NB4 (cell line): ENCODE results near the gene STX2.
"Not testable (repeated sequence)": the region's sequence is repeated elsewhere in the genome, so short reads cannot be mapped to it uniquely, and the experiment has no call there.

Source experiments
- DNase-seq: peaks from one replicate; pipeline ENCODE4 v3.0.0; 2010; ENCODE audit warnings: low read depth
- H3K4me3 ChIP-seq: one replicate; pipeline ENCODE4 v1.5.1; 2011; ENCODE audit warnings: mild to moderate bottlenecking, low read depth, low read length, moderate library complexity
- MYC ChIP-seq: IDR thresholded peaks from 2 replicates; pipeline ENCODE4 v1.6.1; 2011; ENCODE audit warnings: low read depth, low read length
- POLR2A ChIP-seq: IDR thresholded peaks from 2 replicates; pipeline ENCODE4 v1.6.1; 2011; ENCODE audit warnings: mild to moderate bottlenecking; ENCODE audit not compliant: insufficient read length; ENCODE audit errors: extremely low read depth
- TF ChIP-seq, protein P1 (sequence below): IDR thresholded peaks from 2 replicates; pipeline ENCODE4 v1.6.1; 2011; ENCODE audit warnings: low read depth, low read length
- TF ChIP-seq, protein P2 (sequence below): IDR thresholded peaks from one replicate; pipeline ENCODE4 v1.5.1; 2012; ENCODE audit warnings: low read depth, low read length

Gene STX2

DNA sequence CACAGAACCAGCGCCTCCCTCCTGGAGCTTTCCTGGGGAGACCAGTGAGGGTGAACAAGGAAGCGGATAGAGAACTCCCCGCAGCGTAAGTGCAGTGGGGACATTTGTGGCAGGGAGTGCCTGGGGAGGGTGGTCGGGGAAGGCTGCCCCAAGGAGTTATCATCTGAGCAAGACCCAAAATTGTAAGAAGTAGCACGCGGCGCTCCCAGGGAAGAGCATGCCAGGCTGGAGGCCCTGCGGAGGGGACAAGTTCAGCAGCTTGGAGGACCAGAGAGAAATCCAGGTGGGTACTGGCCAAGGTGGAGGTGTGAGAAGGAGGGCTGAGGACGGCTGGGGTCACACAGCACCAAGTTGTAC lies 76.8 kb downstream of the STX2 start:
- H3K4me3 ChIP-seq = no peak overlapping the region
- TF ChIP-seq, protein P1, sequence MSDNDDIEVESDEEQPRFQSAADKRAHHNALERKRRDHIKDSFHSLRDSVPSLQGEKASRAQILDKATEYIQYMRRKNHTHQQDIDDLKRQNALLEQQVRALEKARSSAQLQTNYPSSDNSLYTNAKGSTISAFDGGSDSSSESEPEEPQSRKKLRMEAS = no peak
- TF ChIP-seq POLR2A (no peak), MYC (no peak)
- TF ChIP-seq, protein P2, sequence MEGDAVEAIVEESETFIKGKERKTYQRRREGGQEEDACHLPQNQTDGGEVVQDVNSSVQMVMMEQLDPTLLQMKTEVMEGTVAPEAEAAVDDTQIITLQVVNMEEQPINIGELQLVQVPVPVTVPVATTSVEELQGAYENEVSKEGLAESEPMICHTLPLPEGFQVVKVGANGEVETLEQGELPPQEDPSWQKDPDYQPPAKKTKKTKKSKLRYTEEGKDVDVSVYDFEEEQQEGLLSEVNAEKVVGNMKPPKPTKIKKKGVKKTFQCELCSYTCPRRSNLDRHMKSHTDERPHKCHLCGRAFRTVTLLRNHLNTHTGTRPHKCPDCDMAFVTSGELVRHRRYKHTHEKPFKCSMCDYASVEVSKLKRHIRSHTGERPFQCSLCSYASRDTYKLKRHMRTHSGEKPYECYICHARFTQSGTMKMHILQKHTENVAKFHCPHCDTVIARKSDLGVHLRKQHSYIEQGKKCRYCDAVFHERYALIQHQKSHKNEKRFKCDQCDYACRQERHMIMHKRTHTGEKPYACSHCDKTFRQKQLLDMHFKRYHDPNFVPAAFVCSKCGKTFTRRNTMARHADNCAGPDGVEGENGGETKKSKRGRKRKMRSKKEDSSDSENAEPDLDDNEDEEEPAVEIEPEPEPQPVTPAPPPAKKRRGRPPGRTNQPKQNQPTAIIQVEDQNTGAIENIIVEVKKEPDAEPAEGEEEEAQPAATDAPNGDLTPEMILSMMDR = no peak
- DNase-seq = no peak

DNA sequence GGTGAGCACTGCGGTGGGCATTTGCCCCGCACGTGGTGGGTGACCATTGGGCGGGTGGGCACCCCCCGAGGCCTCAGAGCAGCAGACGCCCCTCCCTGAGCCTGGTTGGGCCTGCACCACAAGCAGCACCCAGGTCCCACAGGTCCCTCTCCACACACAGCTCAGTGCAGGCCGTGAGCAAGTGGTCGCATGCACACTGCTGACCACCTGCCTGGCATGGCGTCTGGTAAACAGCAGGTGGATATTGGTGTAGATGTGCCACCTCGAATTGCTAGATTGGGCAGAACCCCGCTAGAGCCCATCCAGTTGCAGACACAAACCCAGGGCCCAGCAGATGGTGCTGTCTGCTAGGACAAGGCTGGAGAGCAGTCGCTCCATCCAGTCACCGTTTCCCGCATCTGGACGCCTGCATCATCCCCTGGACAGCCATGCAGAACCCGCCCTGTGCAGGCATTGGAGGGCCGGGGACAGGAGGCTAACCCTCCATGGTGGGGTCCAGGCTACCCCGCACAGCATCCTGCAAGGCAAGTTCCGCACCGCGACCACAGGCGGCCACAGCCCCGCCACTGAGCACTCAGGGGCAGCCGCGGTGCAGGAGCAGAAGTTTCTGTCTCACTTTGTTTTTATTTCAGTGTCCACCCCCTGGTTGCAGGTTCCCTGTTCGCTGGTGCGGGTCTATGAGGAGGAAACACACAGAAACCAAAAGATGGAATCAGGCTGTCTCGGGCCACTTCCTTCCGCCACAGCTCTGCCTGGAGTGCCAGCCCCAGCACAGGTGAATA lies 77.3 kb downstream of the STX2 start:
- TF ChIP-seq, protein P1 = peak; percentile 13; the same call in 1 of the 2 replicates
- TF ChIP-seq, protein P2 = peak; percentile 61
- TF ChIP-seq POLR2A (no peak), MYC (no peak)
- H3K4me3 ChIP-seq = no peak overlapping the region
- DNase-seq = peak; percentile 75

DNA sequence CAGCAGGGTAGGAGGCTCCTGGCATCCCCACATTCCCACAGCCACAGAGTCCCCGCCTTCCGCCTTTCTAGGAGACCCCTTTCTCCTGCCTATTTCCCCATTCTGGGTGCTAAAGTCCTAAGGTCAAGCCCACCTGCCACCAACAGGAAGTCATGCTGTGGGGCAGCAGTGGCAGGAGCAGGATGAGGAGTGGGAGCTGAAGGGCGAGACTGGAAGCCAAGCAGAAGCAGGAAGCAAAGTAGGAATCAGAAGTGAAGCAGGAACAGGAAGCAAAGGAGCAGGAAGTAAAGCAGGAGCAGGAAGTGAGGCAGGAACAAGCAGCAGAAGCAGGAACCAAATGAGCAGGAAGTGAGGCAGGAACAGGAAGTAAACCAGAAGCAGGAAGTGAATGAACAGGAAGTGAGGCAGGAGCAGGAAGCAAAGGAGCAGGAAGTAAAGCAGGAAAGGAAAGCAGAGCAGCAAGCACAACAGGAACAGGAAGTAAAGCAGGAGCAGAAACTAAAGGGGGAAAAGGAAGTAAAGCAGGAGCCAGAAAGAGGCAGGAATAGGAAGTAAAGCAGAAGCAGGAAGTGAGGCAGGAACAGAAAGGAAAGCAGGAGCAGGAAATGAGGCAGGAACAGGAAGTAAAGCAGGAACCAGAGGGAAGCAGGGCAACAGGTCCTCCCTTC lies 84.7 kb downstream of the STX2 start:
- DNase-seq = no peak
- TF ChIP-seq, protein P1 = no peak
- TF ChIP-seq, protein P2 = no peak
- TF ChIP-seq POLR2A (no peak), MYC (no peak)
- H3K4me3 ChIP-seq = no peak overlapping the region

DNA sequence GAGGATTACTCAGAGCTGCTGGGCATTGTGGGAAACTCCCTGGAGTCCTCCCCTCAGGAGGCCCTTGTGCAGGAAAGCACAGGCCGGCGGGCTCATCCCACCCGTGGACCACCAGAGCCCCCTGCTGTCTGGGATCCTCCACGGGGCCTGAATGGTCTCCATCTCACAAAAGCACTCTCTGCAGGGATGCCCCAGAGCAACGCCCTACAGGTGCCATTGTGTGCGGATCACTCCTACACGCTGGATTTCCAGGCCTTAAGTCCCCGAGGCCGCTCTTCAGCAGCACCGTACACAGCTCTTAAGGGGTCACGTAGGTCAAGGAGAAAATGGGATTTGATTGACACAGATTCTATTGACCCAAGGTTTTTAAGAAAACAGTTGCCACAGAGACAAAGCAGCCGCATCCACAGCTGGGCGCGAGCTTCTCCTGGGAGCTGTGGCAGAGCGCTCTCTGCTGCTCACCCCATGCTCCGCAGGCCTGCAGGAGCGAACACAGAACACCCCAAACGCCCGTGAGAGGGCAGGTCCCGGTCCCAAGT lies 86.3 kb downstream of the STX2 start:
- TF ChIP-seq, protein P2 = no peak
- TF ChIP-seq, protein P1 = no peak
- no peak for TF ChIP-seq POLR2A
- TF ChIP-seq MYC = no peak
- H3K4me3 ChIP-seq = no peak overlapping the region
- DNase-seq = no peak

DNA sequence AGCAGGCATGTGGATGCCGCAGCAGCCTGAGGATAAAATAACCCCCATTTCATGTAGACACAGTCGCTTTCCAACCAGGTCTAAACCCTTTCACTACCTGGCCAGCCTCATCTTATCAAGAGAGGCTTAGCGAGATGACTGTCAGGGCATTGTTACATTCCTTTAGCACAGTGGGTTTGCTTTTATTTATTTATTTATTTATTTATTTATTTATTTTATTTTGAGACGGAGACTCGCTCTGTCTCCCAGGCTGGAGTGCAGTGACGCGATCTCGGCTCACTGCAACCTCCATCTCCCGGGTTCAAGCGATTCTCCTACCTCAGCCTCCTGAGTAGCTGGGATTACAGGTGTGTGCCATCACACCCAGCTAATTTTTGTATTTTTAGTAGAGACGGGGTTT lies 87.0 kb downstream of the STX2 start:
- H3K4me3 ChIP-seq, DNase-seq: not testable (repeated sequence)

DNA sequence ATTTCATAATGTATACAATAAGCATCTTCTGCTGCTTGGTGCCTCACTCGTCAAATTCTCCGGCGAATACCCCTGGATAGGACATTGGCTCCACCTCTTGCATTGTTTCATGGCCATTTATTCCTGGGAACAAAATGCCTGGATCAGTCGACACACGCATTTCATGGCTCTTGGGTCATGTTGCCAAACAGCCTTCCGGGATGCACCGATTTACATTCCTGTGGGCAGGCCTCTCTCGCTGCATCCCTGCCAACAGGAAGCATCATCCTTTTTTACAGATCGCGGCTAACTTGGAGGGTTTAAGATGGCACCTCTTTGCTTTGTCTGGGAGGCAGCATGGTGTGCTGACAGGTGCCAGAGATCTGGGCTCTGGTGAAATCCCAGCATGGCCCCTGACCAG lies 90.3 kb downstream of the STX2 start:
- no peak for DNase-seq
- no peak for TF ChIP-seq MYC
- TF ChIP-seq POLR2A = no peak
- TF ChIP-seq, protein P1 = no peak
- TF ChIP-seq, protein P2 = no peak

More for the DNA sequence above, 90.3 kb downstream of the STX2 start:
- no peak overlapping the region for H3K4me3 ChIP-seq
